HEK293 (cell line): ENCODE measurements around the gene IGF1R.

ENCODE experiments used
- CTCF ChIA-PET: fragments of 350-600 bp; formaldehyde crosslinking; extraction: SDS; loops from one replicate; lab custom pipeline; 2021; ENCODE audit warnings: antibody characterized with exemption; lab: Yijun Ruan, JAX
- POLR2A ChIA-PET: fragments of 300-600 bp; formaldehyde crosslinking; extraction: SDS; loops from one replicate; lab custom pipeline; 2020; ENCODE audit warnings: antibody characterized with exemption, inconsistent platforms; lab: Yijun Ruan, JAX
- H3K27ac ChIP-seq: fragments of 200-500 bp; sonication (Bioruptor generic); 2 replicates; pipeline ENCODE4 v1.5.1; 2014; ENCODE audit warnings: low read depth, low read length, control low read depth, inconsistent platforms; ENCODE audit errors: extremely low read depth
- H3K36me3 ChIP-seq, 2 experiments: fragments of 200-500 bp in 1 of 2; sonication (Bioruptor generic) in 1 of 2; 1 replicate in 1 of 2; 2 replicates in 1 of 2; pipeline ENCODE4 v1.5.1; 2014 to 2017; ENCODE audit warnings: inconsistent platforms in 2 of 2, low read length in 2 of 2; ENCODE audit not compliant: control insufficient read depth in 2 of 2, insufficient read depth in 1 of 2
- H3K4me1 ChIP-seq: fragments of 200-500 bp; sonication (Bioruptor generic); 2 replicates; pipeline ENCODE4 v1.5.1; 2014; ENCODE audit warnings: mild to moderate bottlenecking, low read length, inconsistent platforms; ENCODE audit not compliant: control insufficient read depth, insufficient read depth
- H3K4me3 ChIP-seq: 2 replicates; pipeline ENCODE4 v1.5.1; 2011; ENCODE audit warnings: low read depth, mild to moderate bottlenecking, control low read depth, low read length, moderate library complexity
- H3K9me3 ChIP-seq: fragments of 200-500 bp; sonication (Bioruptor generic); 2 replicates; pipeline ENCODE4 v1.5.1; 2014; ENCODE audit warnings: low read depth, low read length, inconsistent platforms; ENCODE audit not compliant: control insufficient read depth, insufficient read depth
- GFI1B ChIP-seq: fragments of 450-650 bp; formaldehyde crosslinking; IDR thresholded peaks from 2 replicates; pipeline ENCODE4 v1.5.1; 2016; ENCODE audit warnings: missing biosample characterization, missing genetic modification characterization
- MEIS1 ChIP-seq: sonication (generic); formaldehyde crosslinking; IDR thresholded peaks from 2 replicates; pipeline ENCODE4 v1.8.1; 2022; ENCODE audit warnings: missing genetic modification reagents, mild to moderate bottlenecking, borderline replicate concordance
- MYNN ChIP-seq: fragments of 450-650 bp; formaldehyde crosslinking; IDR thresholded peaks from 2 replicates; pipeline ENCODE4 v1.5.1; 2016; ENCODE audit warnings: missing biosample characterization, missing genetic modification characterization, borderline replicate concordance
- PRDM1 ChIP-seq: fragments of 450-650 bp; formaldehyde crosslinking; IDR thresholded peaks from 2 replicates; pipeline ENCODE4; 2016; ENCODE audit warnings: missing biosample characterization, missing genetic modification characterization
- ZBTB17 ChIP-seq: fragments of 450-650 bp; formaldehyde crosslinking; IDR thresholded peaks from 2 replicates; pipeline ENCODE4 v1.5.1; 2016; ENCODE audit warnings: missing biosample characterization, missing genetic modification characterization
- ZFHX2 ChIP-seq: fragments of 450-650 bp; formaldehyde crosslinking; conservative IDR thresholded peaks from 2 replicates; pipeline ENCODE4 v1.5.1; 2016; ENCODE audit warnings: missing biosample characterization, missing genetic modification characterization
- ZFP37 ChIP-seq: fragments of 450-650 bp; formaldehyde crosslinking; IDR thresholded peaks from 2 replicates; pipeline ENCODE4 v1.5.1; 2016; ENCODE audit warnings: missing biosample characterization, missing genetic modification characterization
- ZNF174 ChIP-seq: fragments of 450-650 bp; formaldehyde crosslinking; IDR thresholded peaks from 2 replicates; pipeline ENCODE4 v1.5.0; 2017; ENCODE audit warnings: missing biosample characterization, mild to moderate bottlenecking, missing genetic modification characterization
- ZNF211 ChIP-seq: fragments of 450-650 bp; formaldehyde crosslinking; IDR thresholded peaks from 2 replicates; pipeline ENCODE4 v1.5.1; 2016; ENCODE audit warnings: low read depth, missing biosample characterization, missing genetic modification characterization
- ZNF311 ChIP-seq: fragments of 450-650 bp; formaldehyde crosslinking; IDR thresholded peaks from 2 replicates; pipeline ENCODE4 v1.5.1; 2017; ENCODE audit warnings: missing biosample characterization, missing genetic modification characterization, borderline replicate concordance
- ZNF433 ChIP-seq: fragments of 450-650 bp; formaldehyde crosslinking; IDR thresholded peaks from 2 replicates; pipeline ENCODE4 v1.5.1; 2016; ENCODE audit warnings: missing biosample characterization, missing genetic modification characterization, low read depth
- ZNF529 ChIP-seq: fragments of 450-650 bp; formaldehyde crosslinking; IDR thresholded peaks from 2 replicates; pipeline ENCODE4 v1.5.1; 2017; ENCODE audit warnings: missing genetic modification characterization, missing biosample characterization; ENCODE audit not compliant: insufficient replicate concordance
- ZNF571 ChIP-seq: fragments of 450-650 bp; formaldehyde crosslinking; IDR thresholded peaks from 2 replicates; pipeline ENCODE4 v1.5.0; 2017; ENCODE audit warnings: missing biosample characterization, missing genetic modification characterization
- ZNF76 ChIP-seq: fragments of 450-650 bp; formaldehyde crosslinking; IDR thresholded peaks from 2 replicates; pipeline ENCODE4; 2016; ENCODE audit warnings: low read depth, missing biosample characterization, missing genetic modification characterization, borderline replicate concordance
- TF ChIP-seq, protein P1 (sequence below): fragments of 450-650 bp; formaldehyde crosslinking; IDR thresholded peaks from 2 replicates; pipeline ENCODE4 v1.5.0; 2017; ENCODE audit warnings: missing biosample characterization, missing genetic modification characterization, borderline replicate concordance
- TF ChIP-seq, protein P2 (sequence below): fragments of 450-650 bp; formaldehyde crosslinking; IDR thresholded peaks from 2 replicates; pipeline ENCODE4 v1.5.1; 2016; ENCODE audit warnings: missing biosample characterization, missing genetic modification characterization
- TF ChIP-seq, protein P3 (sequence below): fragments of 450-650 bp; formaldehyde crosslinking; IDR thresholded peaks from 2 replicates; pipeline ENCODE4 v1.5.1; 2017; ENCODE audit warnings: missing biosample characterization, mild to moderate bottlenecking, missing genetic modification characterization, moderate library complexity
- TF ChIP-seq, protein P4 (sequence below): fragments of 450-650 bp; formaldehyde crosslinking; IDR thresholded peaks from 2 replicates; pipeline ENCODE4 v1.5.1; 2016; ENCODE audit warnings: missing biosample characterization, missing genetic modification characterization, low read depth
- TF ChIP-seq, protein P5 (sequence below): fragments of 450-650 bp; formaldehyde crosslinking; IDR thresholded peaks from 2 replicates; pipeline ENCODE4 v1.5.1; 2017; ENCODE audit warnings: missing biosample characterization, missing genetic modification characterization

Gene IGF1R

DNA sequence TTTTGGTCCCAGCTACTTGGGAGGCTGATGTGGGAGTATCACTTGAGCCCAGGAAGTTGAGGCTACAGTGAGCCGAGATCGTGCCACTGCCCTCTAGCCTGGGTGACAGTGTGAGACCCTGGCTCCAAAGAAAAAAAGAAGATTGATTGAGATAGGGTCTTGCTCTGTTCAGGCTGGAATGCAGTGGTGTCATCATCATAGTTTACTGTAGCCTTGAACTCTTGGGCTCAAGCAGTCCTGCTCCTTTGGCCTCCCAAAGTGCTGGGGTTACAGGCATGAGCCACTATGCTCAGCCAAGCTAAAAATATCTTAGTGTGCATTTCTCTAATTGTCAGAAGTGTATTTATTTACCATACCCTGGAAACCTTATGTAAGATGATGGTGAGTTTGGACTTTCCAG lies 43.9 kb downstream of the IGF1R start (continued):
- TF ChIP-seq, protein P1, sequence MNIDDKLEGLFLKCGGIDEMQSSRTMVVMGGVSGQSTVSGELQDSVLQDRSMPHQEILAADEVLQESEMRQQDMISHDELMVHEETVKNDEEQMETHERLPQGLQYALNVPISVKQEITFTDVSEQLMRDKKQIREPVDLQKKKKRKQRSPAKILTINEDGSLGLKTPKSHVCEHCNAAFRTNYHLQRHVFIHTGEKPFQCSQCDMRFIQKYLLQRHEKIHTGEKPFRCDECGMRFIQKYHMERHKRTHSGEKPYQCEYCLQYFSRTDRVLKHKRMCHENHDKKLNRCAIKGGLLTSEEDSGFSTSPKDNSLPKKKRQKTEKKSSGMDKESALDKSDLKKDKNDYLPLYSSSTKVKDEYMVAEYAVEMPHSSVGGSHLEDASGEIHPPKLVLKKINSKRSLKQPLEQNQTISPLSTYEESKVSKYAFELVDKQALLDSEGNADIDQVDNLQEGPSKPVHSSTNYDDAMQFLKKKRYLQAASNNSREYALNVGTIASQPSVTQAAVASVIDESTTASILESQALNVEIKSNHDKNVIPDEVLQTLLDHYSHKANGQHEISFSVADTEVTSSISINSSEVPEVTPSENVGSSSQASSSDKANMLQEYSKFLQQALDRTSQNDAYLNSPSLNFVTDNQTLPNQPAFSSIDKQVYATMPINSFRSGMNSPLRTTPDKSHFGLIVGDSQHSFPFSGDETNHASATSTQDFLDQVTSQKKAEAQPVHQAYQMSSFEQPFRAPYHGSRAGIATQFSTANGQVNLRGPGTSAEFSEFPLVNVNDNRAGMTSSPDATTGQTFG (tag by site-specific recombination) = no peak
- no peak for TF ChIP-seq ZNF433 (tag by site-specific recombination)

DNA sequence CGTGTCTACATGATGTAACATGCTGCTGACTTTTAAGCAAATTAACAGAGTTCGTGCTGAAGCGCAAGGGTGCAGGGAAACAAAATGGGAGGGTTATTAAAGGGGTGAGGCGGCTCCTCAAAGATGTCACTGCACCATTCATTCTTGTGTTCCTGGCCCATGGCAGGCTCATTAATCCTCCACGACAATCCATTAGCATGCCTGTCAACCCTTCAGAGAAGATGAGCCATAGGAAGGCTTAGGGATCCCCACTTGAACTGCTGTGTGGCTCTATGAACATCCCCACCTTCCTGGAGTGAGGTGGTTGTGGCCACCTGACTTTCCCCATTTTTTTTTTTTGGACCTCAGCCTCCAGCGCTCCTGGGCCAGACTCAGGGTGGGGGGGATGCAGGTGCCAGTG lies 45.8 kb downstream of the IGF1R start:
- ChIA-PET POLR2A (no interaction called here), CTCF (no interaction called here)
- H3K4me1 ChIP-seq = peaks cover 32% of the 10 kb centered on the region
- H3K9me3 ChIP-seq = no peaks in the 10 kb centered on the region
- no peaks in the 10 kb centered on the region for H3K36me3 ChIP-seq
- no peak overlapping the region for H3K27ac ChIP-seq
- TF ChIP-seq, protein P1 (tag by site-specific recombination) = no peak
- no peak for TF ChIP-seq ZNF571 (tag by site-specific recombination)
- TF ChIP-seq ZBTB17 (tag by site-specific recombination) = peak; percentile 58
- TF ChIP-seq, protein P2, sequence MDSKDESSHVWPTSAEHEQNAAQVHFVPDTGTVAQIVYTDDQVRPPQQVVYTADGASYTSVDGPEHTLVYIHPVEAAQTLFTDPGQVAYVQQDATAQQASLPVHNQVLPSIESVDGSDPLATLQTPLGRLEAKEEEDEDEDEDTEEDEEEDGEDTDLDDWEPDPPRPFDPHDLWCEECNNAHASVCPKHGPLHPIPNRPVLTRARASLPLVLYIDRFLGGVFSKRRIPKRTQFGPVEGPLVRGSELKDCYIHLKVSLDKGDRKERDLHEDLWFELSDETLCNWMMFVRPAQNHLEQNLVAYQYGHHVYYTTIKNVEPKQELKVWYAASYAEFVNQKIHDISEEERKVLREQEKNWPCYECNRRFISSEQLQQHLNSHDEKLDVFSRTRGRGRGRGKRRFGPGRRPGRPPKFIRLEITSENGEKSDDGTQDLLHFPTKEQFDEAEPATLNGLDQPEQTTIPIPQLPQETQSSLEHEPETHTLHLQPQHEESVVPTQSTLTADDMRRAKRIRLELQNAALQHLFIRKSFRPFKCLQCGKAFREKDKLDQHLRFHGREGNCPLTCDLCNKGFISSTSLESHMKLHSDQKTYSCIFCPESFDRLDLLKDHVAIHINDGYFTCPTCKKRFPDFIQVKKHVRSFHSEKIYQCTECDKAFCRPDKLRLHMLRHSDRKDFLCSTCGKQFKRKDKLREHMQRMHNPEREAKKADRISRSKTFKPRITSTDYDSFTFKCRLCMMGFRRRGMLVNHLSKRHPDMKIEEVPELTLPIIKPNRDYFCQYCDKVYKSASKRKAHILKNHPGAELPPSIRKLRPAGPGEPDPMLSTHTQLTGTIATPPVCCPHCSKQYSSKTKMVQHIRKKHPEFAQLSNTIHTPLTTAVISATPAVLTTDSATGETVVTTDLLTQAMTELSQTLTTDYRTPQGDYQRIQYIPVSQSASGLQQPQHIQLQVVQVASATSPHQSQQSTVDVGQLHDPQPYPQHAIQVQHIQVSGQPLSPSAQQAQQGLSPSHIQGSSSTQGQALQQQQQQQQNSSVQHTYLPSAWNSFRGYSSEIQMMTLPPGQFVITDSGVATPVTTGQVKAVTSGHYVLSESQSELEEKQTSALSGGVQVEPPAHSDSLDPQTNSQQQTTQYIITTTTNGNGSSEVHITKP (tag by site-specific recombination) = peak; percentile 88
- H3K4me3 ChIP-seq = no peak overlapping the region

DNA sequence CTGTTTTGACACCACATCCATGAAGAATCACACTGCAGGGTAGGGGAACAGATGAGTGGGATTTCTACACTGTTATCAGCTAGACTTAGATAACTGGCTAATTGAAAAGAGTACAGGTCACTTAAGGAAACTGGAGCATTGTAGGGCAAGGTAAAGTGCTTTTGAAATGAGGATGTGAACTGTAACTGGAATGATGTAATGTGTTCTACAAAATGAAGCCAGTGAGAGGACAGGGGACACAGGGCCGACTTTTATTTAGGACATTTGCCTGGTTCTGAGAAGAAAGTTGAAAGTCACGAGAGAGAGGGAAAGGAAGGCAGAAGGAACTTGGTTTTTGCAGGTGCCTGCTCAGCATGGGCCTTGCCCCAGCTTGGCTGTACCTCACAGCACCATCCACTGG lies 50.5 kb downstream of the IGF1R start:
- CTCF ChIA-PET = interaction anchor here (1.2 kb wide), 1 partner anchor 257 kb away, joined by 3 read pairs; no protein-coding TSS in a partner anchor
- POLR2A ChIA-PET = no interaction called here
- Histone ChIP-seq H3K9me3 (no peaks in the 10 kb centered on the region), H3K27ac (no peak overlapping the region; the same call in 1 of the 2 replicates), H3K4me3 (no peak overlapping the region), H3K36me3 (no peaks in the 10 kb centered on the region), H3K4me1 (peaks cover 39% of the 10 kb centered on the region)
- TF ChIP-seq MEIS1 (CRISPR knock-in tag) (no peak), MYNN (tag by site-specific recombination) (peak; percentile 46; the same call in 1 of the 2 replicates), ZFP37 (no peak), ZNF311 (tag by site-specific recombination) (no peak), ZFHX2 (no peak), ZNF211 (tag by site-specific recombination) (no peak), ZNF529 (tag by site-specific recombination) (no peak), GFI1B (tag by site-specific recombination) (no peak), PRDM1 (peak; percentile 76), ZNF174 (tag by site-specific recombination) (no peak), ZNF76 (no peak)
- TF ChIP-seq, protein P3, sequence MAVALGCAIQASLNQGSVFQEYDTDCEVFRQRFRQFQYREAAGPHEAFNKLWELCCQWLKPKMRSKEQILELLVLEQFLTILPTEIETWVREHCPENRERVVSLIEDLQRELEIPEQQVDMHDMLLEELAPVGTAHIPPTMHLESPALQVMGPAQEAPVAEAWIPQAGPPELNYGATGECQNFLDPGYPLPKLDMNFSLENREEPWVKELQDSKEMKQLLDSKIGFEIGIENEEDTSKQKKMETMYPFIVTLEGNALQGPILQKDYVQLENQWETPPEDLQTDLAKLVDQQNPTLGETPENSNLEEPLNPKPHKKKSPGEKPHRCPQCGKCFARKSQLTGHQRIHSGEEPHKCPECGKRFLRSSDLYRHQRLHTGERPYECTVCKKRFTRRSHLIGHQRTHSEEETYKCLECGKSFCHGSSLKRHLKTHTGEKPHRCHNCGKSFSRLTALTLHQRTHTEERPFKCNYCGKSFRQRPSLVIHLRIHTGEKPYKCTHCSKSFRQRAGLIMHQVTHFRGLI (tag by site-specific recombination) = no peak
- TF ChIP-seq, protein P4, sequence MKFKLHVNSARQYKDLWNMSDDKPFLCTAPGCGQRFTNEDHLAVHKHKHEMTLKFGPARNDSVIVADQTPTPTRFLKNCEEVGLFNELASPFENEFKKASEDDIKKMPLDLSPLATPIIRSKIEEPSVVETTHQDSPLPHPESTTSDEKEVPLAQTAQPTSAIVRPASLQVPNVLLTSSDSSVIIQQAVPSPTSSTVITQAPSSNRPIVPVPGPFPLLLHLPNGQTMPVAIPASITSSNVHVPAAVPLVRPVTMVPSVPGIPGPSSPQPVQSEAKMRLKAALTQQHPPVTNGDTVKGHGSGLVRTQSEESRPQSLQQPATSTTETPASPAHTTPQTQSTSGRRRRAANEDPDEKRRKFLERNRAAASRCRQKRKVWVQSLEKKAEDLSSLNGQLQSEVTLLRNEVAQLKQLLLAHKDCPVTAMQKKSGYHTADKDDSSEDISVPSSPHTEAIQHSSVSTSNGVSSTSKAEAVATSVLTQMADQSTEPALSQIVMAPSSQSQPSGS = 0 out of 2 replicates have a peak, but pooled peaks have one; percentile 50
- TF ChIP-seq, protein P5, sequence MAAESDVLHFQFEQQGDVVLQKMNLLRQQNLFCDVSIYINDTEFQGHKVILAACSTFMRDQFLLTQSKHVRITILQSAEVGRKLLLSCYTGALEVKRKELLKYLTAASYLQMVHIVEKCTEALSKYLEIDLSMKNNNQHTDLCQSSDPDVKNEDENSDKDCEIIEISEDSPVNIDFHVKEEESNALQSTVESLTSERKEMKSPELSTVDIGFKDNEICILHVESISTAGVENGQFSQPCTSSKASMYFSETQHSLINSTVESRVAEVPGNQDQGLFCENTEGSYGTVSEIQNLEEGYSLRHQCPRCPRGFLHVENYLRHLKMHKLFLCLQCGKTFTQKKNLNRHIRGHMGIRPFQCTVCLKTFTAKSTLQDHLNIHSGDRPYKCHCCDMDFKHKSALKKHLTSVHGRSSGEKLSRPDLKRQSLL (tag by site-specific recombination) = no peak
